Testis (tissue), 3 donors: ENCODE results near the gene ZBTB26. TPM values are rescaled to one million over a fixed set of nuclear protein-coding genes. Genes with fewer than 3 reads are reported as not detected.

Experiments used
- DNase-seq: peaks from one replicate; pipeline ENCODE4 v3.0.0-alpha.2; 2019
- H3K27ac ChIP-seq, 2 donors: fragments of 200-600 bp; sonication (generic); one replicate each; pipeline ENCODE4 v1.5.1; 2019
- H3K27me3 ChIP-seq: fragments of 200-600 bp; sonication (generic); one replicate; pipeline ENCODE4 v1.5.1; 2019
- H3K36me3 ChIP-seq: fragments of 200-600 bp; sonication (generic); one replicate; pipeline ENCODE4 v1.5.1; 2017; ENCODE audit warnings: low read depth; ENCODE audit errors: missing control alignments
- H3K4me1 ChIP-seq: fragments of 200-600 bp; sonication (generic); one replicate; pipeline ENCODE4 v1.5.1; 2019
- H3K4me3 ChIP-seq, 2 donors: fragments of 200-600 bp; sonication (generic); one replicate each; pipeline ENCODE4 v1.5.1; 2017 to 2019
- H3K9me3 ChIP-seq: fragments of 200-600 bp; sonication (generic); one replicate; pipeline ENCODE4 v1.5.1; 2017
- POLR2A ChIP-seq: fragments of 450-650 bp; IDR thresholded peaks from one replicate; pipeline ENCODE4 v1.6.1; 2017; ENCODE audit warnings: antibody characterized with exemption, mild to moderate bottlenecking, moderate library complexity
- WGBS, 2 donors: methylation state at CpG; one replicate each; pipeline ENCODE4 v1.1.5; 2018; 5-methylcytosine and 5-hydroxymethylcytosine counted together
- intact Hi-C: fragments of 100-400 bp; cut with DNase I; formaldehyde crosslinking; loops from one replicate; pipeline ENCODE4 v1.15.1; 2023; ENCODE audit warnings: low total_unique reads
- polyA plus RNA-seq: library from polyadenylated mRNA; stranded (reverse); fragments of 350-450 nt; fragmentation: Illumina TruSeq; extraction: RNeasy Lipid Tissue Mini Kit (QIAGEN cat#74804); gene quantifications from one replicate; pipeline ENCODE4 v1.2.3, GENCODE V29; 2014; ENCODE audit warnings: low read depth, low replicate concordance; ENCODE audit not compliant: insufficient read depth
- total RNA-seq, 2 donors: library from RNA; depleted of rRNA; stranded (reverse); fragments of >200 nt; gene quantifications; one replicate each; pipeline ENCODE4 v1.2.3, GENCODE V29; 2016
- TF ChIP-seq, protein P1 (sequence below), 3 experiments: fragments of 450-650 bp in 2 of 3; fragments of 200-600 bp in 1 of 3; sonication (generic) in 1 of 3; IDR thresholded peaks; one replicate each; pipeline ENCODE4 v1.5.1; 2016 to 2019; ENCODE audit warnings: antibody characterized with exemption in 3 of 3, mild to moderate bottlenecking in 2 of 3, moderate library complexity in 1 of 3

Gene ZBTB26
- total and polyA plus RNA-seq, 3 donors from 2014 or later: 16.8 to 23.1 (median 17.3) TPM

DNA sequence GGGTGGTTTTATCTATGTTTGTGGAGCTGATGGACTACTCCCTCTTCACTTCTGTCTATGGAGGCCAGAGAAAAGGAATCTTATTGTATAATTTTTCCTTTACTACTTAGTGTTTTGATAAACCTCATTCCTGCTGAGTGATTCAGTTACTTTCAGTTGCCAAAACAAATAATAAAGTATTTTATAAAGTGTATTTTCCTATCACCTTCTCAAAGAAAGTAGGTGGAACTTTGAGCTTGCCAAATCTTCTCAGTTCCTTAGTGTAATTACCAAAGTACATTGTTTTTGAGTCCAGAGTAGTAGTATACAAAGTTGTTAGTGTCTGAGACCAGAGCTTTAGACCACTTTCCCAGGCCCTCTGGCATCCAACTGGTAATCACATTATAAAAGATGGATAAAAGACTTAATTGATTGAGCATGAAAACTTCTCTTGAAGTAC, 23.0 kb upstream of the ZBTB26 start:
- DNase-seq: no peak
- H3K4me3 ChIP-seq: no peak overlapping the region
- TF ChIP-seq POLR2A: no peak
- TF ChIP-seq, protein P1, sequence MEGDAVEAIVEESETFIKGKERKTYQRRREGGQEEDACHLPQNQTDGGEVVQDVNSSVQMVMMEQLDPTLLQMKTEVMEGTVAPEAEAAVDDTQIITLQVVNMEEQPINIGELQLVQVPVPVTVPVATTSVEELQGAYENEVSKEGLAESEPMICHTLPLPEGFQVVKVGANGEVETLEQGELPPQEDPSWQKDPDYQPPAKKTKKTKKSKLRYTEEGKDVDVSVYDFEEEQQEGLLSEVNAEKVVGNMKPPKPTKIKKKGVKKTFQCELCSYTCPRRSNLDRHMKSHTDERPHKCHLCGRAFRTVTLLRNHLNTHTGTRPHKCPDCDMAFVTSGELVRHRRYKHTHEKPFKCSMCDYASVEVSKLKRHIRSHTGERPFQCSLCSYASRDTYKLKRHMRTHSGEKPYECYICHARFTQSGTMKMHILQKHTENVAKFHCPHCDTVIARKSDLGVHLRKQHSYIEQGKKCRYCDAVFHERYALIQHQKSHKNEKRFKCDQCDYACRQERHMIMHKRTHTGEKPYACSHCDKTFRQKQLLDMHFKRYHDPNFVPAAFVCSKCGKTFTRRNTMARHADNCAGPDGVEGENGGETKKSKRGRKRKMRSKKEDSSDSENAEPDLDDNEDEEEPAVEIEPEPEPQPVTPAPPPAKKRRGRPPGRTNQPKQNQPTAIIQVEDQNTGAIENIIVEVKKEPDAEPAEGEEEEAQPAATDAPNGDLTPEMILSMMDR (IDR thresholded peaks at IDR 0.05): no peak
- intact Hi-C loops: no loop called here
- H3K36me3 ChIP-seq: no peaks in the 10 kb centered on the region
- H3K27me3 ChIP-seq: no peaks in the 10 kb centered on the region
- peak overlapping the region; percentile 25 to 58 for H3K27ac ChIP-seq
- no peaks in the 10 kb centered on the region for H3K9me3 ChIP-seq
- peaks cover 25% of the 10 kb centered on the region for H3K4me1 ChIP-seq

DNA sequence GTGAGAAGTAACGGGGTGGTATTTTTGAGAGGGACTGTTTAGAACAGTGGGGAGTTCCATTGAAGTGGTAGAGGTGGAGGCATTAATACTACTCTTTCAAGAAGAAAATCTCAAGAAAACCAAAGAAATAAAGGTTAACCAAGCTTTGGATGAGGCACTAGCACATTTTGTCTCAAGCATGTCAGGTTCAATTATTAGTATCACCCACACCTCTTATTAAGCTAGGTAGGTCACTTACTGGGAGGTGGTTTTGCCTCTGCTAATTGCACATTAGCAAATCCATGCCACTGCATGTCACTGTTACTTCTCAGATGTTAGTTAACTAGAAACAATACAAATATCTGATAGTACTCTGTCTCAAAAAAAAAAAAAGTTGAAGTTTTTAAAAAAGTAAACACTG, 19.7 kb upstream of the ZBTB26 start:
- Histone ChIP-seq H3K4me3 (no peak overlapping the region), H3K27me3 (no peaks in the 10 kb centered on the region), H3K27ac (no peak overlapping the region), H3K4me1 (peaks cover 26% of the 10 kb centered on the region), H3K9me3 (no peaks in the 10 kb centered on the region), H3K36me3 (no peaks in the 10 kb centered on the region)
- DNase-seq: no peak
- intact Hi-C loops: no loop called here
- WGBS, 2 donors: 85 to 91% methylated on average over 1 of the region's 1 CpG
- TF ChIP-seq POLR2A: no peak
- TF ChIP-seq, protein P1 (IDR thresholded peaks at IDR 0.05): no peak

DNA sequence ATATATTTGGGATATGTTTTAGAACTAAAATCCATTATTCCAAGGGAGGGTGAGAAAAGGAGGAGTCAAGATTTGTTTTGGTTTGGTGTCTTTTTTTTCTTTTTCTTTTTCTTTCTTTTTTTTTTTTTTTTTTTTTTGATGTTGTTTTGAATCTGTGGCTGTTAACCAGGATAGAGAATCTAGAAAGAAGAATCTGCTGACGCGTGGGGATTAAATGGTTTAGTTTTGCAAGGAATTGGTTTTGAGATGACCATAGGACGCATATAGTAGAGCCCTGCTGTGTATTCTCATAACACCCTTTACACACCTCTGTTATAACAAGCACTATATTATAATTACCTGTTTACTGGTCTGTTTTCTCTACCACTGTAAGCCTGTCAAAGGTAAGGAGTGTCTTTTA, 19.0 kb upstream of the ZBTB26 start:
- peaks cover 30% of the 10 kb centered on the region for H3K4me1 ChIP-seq
- DNase-seq: no peak
- H3K27me3 ChIP-seq: no peaks in the 10 kb centered on the region
- no peak overlapping the region for H3K4me3 ChIP-seq
- H3K9me3 ChIP-seq: no peaks in the 10 kb centered on the region
- intact Hi-C loops: no loop called here
- no peak for TF ChIP-seq POLR2A
- TF ChIP-seq, protein P1 (IDR thresholded peaks at IDR 0.05): no peak
- H3K27ac ChIP-seq: peak overlapping the region in 1 of 2 donors; percentile 2
- 77 to 82% methylated on average over 3 of the region's 3 CpGs for WGBS, 2 donors
- no peaks in the 10 kb centered on the region for H3K36me3 ChIP-seq

DNA sequence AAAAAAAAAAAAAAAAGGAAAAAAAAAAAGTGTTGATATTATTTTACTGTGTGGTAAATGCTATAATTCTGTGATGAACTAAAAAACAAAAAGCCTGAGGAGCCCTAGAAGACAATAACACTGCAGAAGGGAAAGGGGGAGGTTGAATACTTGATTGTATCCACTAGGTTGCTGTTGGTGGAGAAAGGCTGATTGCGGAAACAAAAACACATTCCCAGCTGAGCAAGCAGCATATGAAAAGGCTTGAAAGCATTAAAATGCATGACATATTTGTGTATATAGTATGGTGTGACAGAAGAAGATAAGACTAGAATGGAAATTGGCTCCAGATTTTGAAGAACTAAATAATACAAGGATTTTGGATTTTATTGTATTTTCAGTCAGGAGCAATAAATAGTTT, 18.4 kb upstream of the ZBTB26 start:
- 66 to 68% methylated on average over 1 of the region's 1 CpG for WGBS, 2 donors
- no peaks in the 10 kb centered on the region for H3K27me3 ChIP-seq
- TF ChIP-seq, protein P1 (IDR thresholded peaks at IDR 0.05): no peak
- no peak for TF ChIP-seq POLR2A
- intact Hi-C loops: no loop called here
- H3K9me3 ChIP-seq: no peaks in the 10 kb centered on the region
- no peak overlapping the region for H3K4me3 ChIP-seq
- no peaks in the 10 kb centered on the region for H3K36me3 ChIP-seq
- no peak for DNase-seq
- H3K4me1 ChIP-seq: peaks cover 26% of the 10 kb centered on the region
- H3K27ac ChIP-seq: no peak overlapping the region

DNA sequence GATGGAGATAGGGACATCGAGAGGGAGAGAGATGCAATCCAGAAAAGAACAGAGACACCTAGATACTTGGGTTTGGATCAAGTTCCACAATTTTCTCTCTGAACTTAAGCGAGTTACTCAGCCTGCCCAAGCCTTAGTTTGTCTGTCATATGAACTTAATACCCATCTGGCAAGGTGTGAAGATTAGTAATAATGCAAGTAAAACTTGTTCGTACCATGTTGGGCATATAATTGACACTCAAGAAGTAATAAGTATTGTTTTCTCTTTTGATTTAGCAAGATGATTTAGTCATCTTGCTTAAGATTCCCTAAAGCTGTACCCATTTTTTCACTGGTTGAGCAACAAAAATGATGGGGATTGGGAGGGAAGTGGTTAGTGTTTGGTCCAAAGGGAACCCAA, 17.0 kb upstream of the ZBTB26 start:
- no peaks in the 10 kb centered on the region for H3K9me3 ChIP-seq
- H3K27ac ChIP-seq: no peak overlapping the region
- no peaks in the 10 kb centered on the region for H3K27me3 ChIP-seq
- intact Hi-C loops: no loop called here
- H3K36me3 ChIP-seq: no peaks in the 10 kb centered on the region
- no peak for DNase-seq
- TF ChIP-seq, protein P1 (IDR thresholded peaks at IDR 0.05): no peak
- no peak for TF ChIP-seq POLR2A
- 80% methylated on average over 3 of the region's 3 CpGs for WGBS, 2 donors
- H3K4me1 ChIP-seq: peaks cover 19% of the 10 kb centered on the region
- H3K4me3 ChIP-seq: no peak overlapping the region
